ENCODE data around the gene CCL8. TPM values are rescaled to one million over a fixed set of nuclear protein-coding genes. Genes with fewer than 3 reads are reported as not detected.

CCL8 gene
- total RNA-seq, 1 donor from 2014 or later, result not detected

- Mint-ChIP-seq H3K4me1 (ENCODE audit: low read depth) (peaks cover 19% of the 10 kb centered on the region), H3K9me3 (ENCODE audit: low read depth) (no peaks in the 10 kb centered on the region), H3K27me3 (ENCODE audit: low read depth) (peaks cover 11% of the 10 kb centered on the region), H3K4me3 (ENCODE audit: unreplicated experiment) (no peak within 1 kb of the TSS), H3K27ac (ENCODE audit: unreplicated experiment) (no peak within 1 kb of the TSS), H3K36me3 (ENCODE audit: low read depth) (no peaks in the 10 kb centered on the region)
- no peak for DNase-seq (ENCODE audit: low spot score)
- TF ChIP-seq CTCF (IDR thresholded peaks at IDR 0.05), result no peak
Observed at GRCh38 chr17:34285286-34285792, 33.9 kb upstream of the CCL8 start, which contains the start of gene CCL11. Gene CCL11, plus strand, starts transcription at chr17:34285742. Its CDS starts 67 bp downstream, at chr17:34285809.

- DNase-seq (ENCODE audit: low spot score), result no peak
- H3K27me3 Mint-ChIP-seq (ENCODE audit: low read depth), result no peaks in the 10 kb centered on the region
- H3K27ac Mint-ChIP-seq (ENCODE audit: unreplicated experiment), result no peak overlapping the region
- no peaks in the 10 kb centered on the region for H3K36me3 Mint-ChIP-seq (ENCODE audit: low read depth)
- H3K4me1 Mint-ChIP-seq (ENCODE audit: low read depth), result peaks cover 19% of the 10 kb centered on the region
- H3K4me3 Mint-ChIP-seq (ENCODE audit: unreplicated experiment), result no peak overlapping the region
- TF ChIP-seq CTCF (IDR thresholded peaks at IDR 0.05), result no peak
- H3K9me3 Mint-ChIP-seq (ENCODE audit: low read depth), result no peaks in the 10 kb centered on the region
Observed at GRCh38 chr17:34287875-34288274, 31.4 kb upstream of the CCL8 start.

GRCh38 chr17:34290586-34290985 is 28.6 kb upstream of the CCL8 start:
- H3K4me1 Mint-ChIP-seq (ENCODE audit: low read depth), result peaks cover 19% of the 10 kb centered on the region
- no peak for DNase-seq (ENCODE audit: low spot score)
- no peak overlapping the region for H3K4me3 Mint-ChIP-seq (ENCODE audit: unreplicated experiment)
- TF ChIP-seq CTCF (IDR thresholded peaks at IDR 0.05), result no peak
- H3K9me3 Mint-ChIP-seq (ENCODE audit: low read depth), result no peaks in the 10 kb centered on the region
- H3K27ac Mint-ChIP-seq (ENCODE audit: unreplicated experiment), result no peak overlapping the region
- H3K36me3 Mint-ChIP-seq (ENCODE audit: low read depth), result no peaks in the 10 kb centered on the region
- no peaks in the 10 kb centered on the region for H3K27me3 Mint-ChIP-seq (ENCODE audit: low read depth)

- Mint-ChIP-seq H3K27ac (ENCODE audit: unreplicated experiment) (no peak overlapping the region), H3K9me3 (ENCODE audit: low read depth) (no peaks in the 10 kb centered on the region), H3K4me3 (ENCODE audit: unreplicated experiment) (no peak overlapping the region), H3K36me3 (ENCODE audit: low read depth) (no peaks in the 10 kb centered on the region), H3K4me1 (ENCODE audit: low read depth) (peaks cover 19% of the 10 kb centered on the region), H3K27me3 (ENCODE audit: low read depth) (no peaks in the 10 kb centered on the region)
- TF ChIP-seq CTCF (IDR thresholded peaks at IDR 0.05), result no peak
- no peak for DNase-seq (ENCODE audit: low spot score)
Observed at GRCh38 chr17:34291721-34292348, 27.4 kb upstream of the CCL8 start.

GRCh38 chr17:34299027-34299426 is 20.2 kb upstream of the CCL8 start:
- Mint-ChIP-seq H3K4me3 (ENCODE audit: unreplicated experiment) (no peak overlapping the region), H3K27me3 (ENCODE audit: low read depth) (no peaks in the 10 kb centered on the region), H3K27ac (ENCODE audit: unreplicated experiment) (no peak overlapping the region), H3K9me3 (ENCODE audit: low read depth) (no peaks in the 10 kb centered on the region), H3K4me1 (ENCODE audit: low read depth) (peaks cover 33% of the 10 kb centered on the region), H3K36me3 (ENCODE audit: low read depth) (no peaks in the 10 kb centered on the region)
- TF ChIP-seq CTCF (IDR thresholded peaks at IDR 0.05), result no peak
- no peak for DNase-seq (ENCODE audit: low spot score)

Data from chondrocyte (in vitro differentiated cells).